GM13977 (cell line): ENCODE measurements around the gene BRINP2.

Experiments used
- DNase-seq: peaks from one replicate; pipeline ENCODE4 v3.0.0; 2012; ENCODE audit warnings: low spot score
- in situ Hi-C: fragments of 300-500 bp; cut with MboI; formaldehyde crosslinking; loops from one replicate; pipeline ENCODE4 v1.12.0; 2022; ENCODE audit warnings: low sequenced_read_pairs, low pct_unique_long_range_greater_than_20kb, mixed read lengths, inconsistent platforms; ENCODE audit not compliant: unreplicated experiment
- TF ChIP-seq, protein P1 (sequence below): IDR thresholded peaks from 2 replicates; pipeline ENCODE4 v1.5.1; 2012; ENCODE audit warnings: mild to moderate bottlenecking, control low read depth; ENCODE audit not compliant: insufficient read depth; ENCODE audit errors: extremely low read depth, missing control alignments

Gene BRINP2

DNA sequence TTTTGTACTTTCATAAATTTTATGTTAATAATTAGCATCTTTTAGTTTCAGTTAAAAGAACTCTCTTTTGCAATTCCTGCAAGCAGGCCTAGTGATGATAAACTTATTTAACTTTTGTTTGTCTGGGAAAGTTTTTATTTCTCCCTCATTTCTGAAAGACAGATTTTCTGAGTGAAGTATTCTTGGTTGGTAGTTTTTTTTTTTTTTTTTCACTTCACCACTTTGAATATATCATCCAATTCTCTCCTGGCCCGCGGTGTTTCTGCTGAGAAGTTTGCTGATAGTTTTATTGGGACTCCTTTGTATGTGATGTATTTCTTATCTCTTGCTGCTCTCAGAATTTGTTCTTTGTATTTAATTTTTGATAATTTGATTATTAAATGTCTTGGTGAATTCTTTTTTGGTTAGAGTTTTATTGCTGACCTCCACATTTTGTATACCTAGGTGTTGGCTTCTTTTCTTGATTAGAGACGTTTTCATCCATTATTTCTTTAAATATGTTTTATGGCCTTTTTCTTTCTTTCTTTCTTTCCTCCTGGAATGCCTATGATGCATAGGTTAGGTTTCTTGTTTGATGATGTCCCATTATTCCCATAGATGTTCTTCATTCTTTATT, 45.9 kb downstream of the BRINP2 start:
- in situ Hi-C loops, result no loop called here
- DNase-seq, result no peak
- TF ChIP-seq, protein P1, sequence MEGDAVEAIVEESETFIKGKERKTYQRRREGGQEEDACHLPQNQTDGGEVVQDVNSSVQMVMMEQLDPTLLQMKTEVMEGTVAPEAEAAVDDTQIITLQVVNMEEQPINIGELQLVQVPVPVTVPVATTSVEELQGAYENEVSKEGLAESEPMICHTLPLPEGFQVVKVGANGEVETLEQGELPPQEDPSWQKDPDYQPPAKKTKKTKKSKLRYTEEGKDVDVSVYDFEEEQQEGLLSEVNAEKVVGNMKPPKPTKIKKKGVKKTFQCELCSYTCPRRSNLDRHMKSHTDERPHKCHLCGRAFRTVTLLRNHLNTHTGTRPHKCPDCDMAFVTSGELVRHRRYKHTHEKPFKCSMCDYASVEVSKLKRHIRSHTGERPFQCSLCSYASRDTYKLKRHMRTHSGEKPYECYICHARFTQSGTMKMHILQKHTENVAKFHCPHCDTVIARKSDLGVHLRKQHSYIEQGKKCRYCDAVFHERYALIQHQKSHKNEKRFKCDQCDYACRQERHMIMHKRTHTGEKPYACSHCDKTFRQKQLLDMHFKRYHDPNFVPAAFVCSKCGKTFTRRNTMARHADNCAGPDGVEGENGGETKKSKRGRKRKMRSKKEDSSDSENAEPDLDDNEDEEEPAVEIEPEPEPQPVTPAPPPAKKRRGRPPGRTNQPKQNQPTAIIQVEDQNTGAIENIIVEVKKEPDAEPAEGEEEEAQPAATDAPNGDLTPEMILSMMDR, result no peak

DNA sequence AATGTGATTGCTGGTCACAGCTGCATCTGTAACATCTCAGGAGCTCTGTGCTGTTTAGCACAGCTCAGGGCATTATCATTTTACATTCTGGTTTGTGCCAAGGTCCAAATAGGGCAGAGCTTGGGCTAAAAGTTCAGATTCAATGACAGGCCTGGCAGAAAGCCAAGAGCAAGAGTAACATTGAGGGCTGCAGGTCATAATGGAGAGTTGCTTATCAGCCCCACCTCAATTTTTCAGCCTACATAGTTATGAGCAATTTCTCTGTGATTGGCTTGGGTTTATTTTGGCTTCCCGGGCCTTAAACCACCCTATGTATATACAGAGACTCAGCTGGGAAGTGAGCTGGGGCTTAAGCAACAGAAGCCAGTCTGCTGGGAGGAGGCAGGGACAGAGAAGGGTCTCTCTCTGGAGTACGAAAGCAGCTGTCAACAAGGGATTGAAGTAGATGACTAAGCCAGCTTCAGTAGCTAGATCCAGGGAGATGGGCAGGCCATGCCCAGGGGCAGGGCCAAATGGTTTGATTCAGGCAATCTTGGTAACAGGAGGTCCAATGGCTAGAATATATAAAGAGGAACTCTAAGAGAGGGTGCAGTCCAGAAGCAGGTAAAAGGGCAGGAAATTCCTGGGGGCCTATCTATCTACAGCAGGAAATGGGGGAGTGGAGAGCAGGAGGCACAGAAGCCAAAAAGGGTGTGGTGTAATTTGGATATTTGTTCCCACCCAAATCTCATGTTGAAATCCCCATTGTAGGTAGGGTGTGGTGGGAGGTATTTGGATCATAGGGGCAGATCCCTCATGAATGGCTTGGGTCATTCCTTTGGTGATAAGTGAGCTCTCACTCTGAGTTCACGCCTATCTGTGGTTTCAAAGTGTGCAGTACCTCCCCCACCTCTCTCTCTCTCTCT, 49.0 kb downstream of the BRINP2 start:
- TF ChIP-seq, protein P1, result no peak
- in situ Hi-C loops, result no loop called here
- no peak for DNase-seq

DNA sequence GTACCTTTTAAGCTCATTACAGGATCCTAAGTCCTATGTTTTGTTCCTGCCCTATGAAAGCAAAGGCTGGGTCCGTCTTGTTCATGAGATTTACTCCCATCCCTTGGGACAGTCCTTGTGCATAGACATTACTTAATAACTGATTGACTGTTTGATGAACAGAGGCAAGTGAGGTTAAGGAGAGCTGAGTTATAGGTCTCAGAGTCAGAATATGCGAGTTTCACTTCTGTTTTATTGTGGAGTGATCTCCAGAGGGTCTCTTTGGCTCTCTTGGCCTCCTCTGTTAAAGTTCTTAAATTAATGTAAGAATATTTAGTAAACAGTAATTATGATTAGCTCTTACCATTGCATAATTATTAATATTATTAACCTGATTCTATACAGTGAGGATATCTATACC, 52.6 kb downstream of the BRINP2 start:
- in situ Hi-C loops, result no loop called here
- TF ChIP-seq, protein P1, result no peak
- DNase-seq, result no peak

DNA sequence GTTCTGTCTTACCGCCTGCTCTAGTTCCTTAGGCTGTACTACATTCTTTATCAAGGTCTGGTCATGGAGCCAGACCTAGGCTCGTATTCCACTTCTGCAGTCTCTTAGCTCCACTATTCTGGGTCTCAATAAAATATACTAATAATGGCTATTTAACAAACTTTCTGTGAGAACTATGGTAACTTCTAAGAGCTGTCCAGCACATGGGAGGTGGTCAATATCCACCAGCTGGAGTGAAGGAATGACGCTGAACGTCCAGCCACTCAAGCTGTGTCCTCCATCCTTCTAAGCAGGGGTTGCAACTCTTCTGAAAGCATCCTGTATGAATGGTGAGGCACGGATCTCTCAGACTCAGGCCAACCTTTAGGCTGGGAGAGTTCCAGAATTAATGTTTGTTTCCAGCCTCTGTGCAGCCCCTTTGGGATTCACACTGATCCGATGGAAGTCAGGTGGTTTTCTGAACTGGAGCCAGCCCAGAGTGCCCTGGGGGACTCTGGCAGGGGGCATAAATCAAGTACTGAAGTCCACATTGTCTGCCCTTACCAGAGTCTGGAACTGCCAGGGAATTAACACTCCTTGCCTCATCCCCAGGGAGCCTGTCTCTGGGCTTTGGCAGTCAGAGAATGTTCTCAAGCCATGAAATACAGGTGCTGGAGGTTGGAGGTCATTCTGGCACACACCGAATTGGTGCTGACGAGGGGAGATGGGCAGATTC, 57.4 kb downstream of the BRINP2 start:
- in situ Hi-C loops, result no loop called here
- TF ChIP-seq, protein P1, result no peak
- DNase-seq, result no peak

DNA sequence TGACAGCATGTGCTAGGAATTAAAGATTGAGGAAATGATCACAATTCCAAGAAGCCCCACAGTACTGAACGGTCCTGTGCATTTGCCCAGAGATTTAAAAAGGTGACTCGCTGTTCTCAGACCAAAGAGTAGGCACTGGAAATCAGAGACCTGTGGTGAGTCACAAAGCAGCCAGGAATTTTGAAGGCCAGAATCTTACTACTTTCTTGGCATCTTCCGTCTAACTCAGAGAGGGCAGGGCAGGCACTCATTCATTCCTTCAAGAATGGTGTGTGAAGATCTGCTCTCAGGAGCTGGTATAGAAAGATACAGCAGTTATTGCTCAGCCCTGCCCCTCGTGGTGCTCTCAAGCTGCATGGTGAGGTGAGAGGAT, 57.9 kb downstream of the BRINP2 start:
- no peak for DNase-seq
- TF ChIP-seq, protein P1, result no peak
- in situ Hi-C loops, result no loop called here

DNA sequence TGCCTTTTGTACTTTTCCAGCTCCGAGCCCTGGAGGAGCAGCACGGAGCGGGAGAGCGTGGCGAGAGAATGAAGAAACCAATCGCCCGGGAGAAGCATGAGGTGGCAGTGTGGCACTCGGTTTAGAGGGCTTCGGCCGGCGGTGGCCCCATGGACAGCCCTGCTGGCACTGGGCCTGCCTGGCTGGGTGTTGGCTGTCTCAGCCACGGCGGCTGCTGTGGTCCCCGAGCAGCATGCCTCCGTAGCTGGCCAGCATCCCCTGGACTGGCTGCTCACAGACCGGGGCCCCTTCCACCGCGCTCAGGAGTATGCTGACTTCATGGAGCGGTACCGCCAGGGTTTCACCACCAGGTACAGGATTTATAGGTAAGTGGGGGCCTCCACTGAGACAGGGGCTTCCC, 59.0 kb downstream of the BRINP2 start:
- no peak for DNase-seq
- TF ChIP-seq, protein P1, result no peak
- in situ Hi-C loops, result no loop called here
